Measurements from ENCODE around the gene FMN1. TPM values are rescaled to one million over a fixed set of nuclear protein-coding genes. Genes with fewer than 3 reads are reported as not detected.

The FMN1 gene
- total RNA-seq, 1 experiment from 2014 or later, result 0.37 TPM

DNA sequence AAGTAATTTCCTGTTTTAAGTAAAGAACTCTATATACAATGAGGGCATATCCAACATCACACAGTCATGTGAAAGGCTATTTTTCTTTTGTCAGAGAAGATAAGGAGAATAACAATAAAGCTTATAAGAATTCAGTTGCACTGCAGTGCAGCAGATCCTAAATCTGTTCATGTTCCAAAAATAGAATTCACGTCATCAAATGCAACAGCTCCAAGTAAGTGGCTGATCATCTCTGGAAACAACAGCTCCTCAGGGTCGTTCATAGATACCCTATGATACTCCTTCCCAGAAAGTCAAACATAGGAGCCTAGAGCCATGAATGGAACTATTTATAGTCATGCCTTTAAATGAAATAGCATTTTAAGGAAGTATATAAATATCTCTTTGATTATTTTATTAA is 100.2 kb downstream of the FMN1 start:
- H3K4me1 ChIP-seq (ENCODE audit: insufficient read depth, low read length, poor library complexity, severe bottlenecking), result peaks cover 7% of the 10 kb centered on the region

DNA sequence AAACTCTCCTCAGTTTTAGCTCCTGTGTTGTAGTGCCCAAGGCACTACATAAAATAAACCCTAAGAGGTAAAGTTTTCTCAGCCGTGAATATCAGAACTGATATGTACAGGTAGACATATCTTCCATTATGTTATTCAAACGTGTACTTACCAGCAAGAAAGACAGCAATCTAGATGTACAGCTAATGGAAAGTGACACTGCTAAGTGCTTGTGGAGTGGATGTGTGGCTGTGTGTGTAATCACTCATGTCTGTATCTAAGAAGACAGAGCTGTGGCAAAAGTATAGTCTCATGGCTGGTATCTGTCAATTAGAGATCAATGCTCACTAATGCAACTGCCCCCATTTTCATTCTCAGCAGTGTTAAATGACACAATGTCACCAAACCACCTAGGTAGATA is 101.3 kb downstream of the FMN1 start:
- intact Hi-C loops (cut with micrococcal nuclease; ENCODE audit: unreplicated experiment), result no loop called here
- BruUV-seq (replicated peaks), result no TSS peak

More for the DNA sequence above, 100.2 kb downstream of the FMN1 start:
- no peak for TF ChIP-seq EZH2 (IDR thresholded peaks at IDR 0.05; ENCODE audit: borderline replicate concordance, low read depth, low read length, poor library complexity, severe bottlenecking)
- TF ChIP-seq, protein P1, sequence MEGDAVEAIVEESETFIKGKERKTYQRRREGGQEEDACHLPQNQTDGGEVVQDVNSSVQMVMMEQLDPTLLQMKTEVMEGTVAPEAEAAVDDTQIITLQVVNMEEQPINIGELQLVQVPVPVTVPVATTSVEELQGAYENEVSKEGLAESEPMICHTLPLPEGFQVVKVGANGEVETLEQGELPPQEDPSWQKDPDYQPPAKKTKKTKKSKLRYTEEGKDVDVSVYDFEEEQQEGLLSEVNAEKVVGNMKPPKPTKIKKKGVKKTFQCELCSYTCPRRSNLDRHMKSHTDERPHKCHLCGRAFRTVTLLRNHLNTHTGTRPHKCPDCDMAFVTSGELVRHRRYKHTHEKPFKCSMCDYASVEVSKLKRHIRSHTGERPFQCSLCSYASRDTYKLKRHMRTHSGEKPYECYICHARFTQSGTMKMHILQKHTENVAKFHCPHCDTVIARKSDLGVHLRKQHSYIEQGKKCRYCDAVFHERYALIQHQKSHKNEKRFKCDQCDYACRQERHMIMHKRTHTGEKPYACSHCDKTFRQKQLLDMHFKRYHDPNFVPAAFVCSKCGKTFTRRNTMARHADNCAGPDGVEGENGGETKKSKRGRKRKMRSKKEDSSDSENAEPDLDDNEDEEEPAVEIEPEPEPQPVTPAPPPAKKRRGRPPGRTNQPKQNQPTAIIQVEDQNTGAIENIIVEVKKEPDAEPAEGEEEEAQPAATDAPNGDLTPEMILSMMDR (conservative IDR thresholded peaks at IDR 0.05; ENCODE audit: low read depth, low read length), result no peak
- intact Hi-C loops (cut with micrococcal nuclease; ENCODE audit: unreplicated experiment), result no loop called here
- DNase-seq (ENCODE audit: low spot score), result no peak
- ChIA-PET CTCF (no interaction called here), POLR2A (ENCODE audit: low non-redundant PET) (no interaction called here)
- Histone ChIP-seq H3K27ac (ENCODE audit: low read depth, low read length, poor library complexity, severe bottlenecking) (no peak overlapping the region), H3K9me3 (ENCODE audit: low read depth, low read length, poor library complexity, severe bottlenecking) (no peaks in the 10 kb centered on the region), H3K36me3 (ENCODE audit: insufficient read depth, low read length, poor library complexity, severe bottlenecking) (no peaks in the 10 kb centered on the region), H3K4me3 (ENCODE audit: low read depth, low read length, poor library complexity, severe bottlenecking) (no peak overlapping the region), H3K27me3 (replicated peaks; ENCODE audit: insufficient read depth, low read depth, low read length, poor library complexity) (peaks cover 17% of the 10 kb centered on the region)
- BruUV-seq (replicated peaks), result no TSS peak

DNA sequence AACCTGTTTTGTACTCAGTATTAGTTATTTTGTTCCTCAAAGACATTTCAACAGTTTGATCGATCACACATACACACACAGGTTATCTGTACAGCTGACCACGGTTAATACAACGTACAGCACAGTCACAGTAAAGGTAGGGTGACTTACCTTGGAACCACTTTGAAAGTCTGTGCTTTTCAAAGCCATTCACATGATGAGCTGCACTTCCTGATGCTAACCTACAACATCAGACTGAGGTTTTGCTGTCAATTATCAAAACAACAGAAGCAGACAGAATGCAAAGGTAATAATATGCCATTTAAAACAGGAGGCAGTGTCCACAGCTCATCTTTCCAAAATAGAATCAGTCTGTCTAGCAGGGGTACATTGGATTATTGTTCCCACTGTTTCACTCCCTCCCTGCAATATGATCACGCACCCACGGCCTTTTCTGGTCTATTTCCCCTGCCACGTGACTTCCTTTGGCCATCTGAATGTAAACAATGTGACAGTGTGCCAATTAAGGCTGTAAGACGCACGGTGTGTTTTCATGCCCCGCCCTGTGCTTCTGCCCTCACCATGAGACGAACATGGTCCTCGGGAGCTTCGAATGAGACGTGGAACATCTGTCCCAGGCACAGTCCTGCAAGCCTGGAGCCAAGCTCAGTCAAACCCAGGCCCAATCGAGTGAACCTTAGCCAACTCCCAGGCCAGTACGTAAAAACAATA is 102.4 kb downstream of the FMN1 start:
- H3K9me3 ChIP-seq (ENCODE audit: low read depth, low read length, poor library complexity, severe bottlenecking), result no peaks in the 10 kb centered on the region
- TF ChIP-seq EZH2 (IDR thresholded peaks at IDR 0.05; ENCODE audit: borderline replicate concordance, low read depth, low read length, poor library complexity, severe bottlenecking), result no peak
- TF ChIP-seq, protein P1 (conservative IDR thresholded peaks at IDR 0.05; ENCODE audit: low read depth, low read length), result no peak
- DNase-seq (ENCODE audit: low spot score), result no peak
- no peak overlapping the region for H3K4me3 ChIP-seq (ENCODE audit: low read depth, low read length, poor library complexity, severe bottlenecking)
- intact Hi-C loops (cut with micrococcal nuclease; ENCODE audit: unreplicated experiment), result no loop called here
- ChIA-PET POLR2A (ENCODE audit: low non-redundant PET) (no interaction called here), CTCF (no interaction called here)
- BruUV-seq (replicated peaks), result no TSS peak
- H3K36me3 ChIP-seq (ENCODE audit: insufficient read depth, low read length, poor library complexity, severe bottlenecking), result no peaks in the 10 kb centered on the region
- peaks cover 12% of the 10 kb centered on the region for H3K27me3 ChIP-seq (replicated peaks; ENCODE audit: insufficient read depth, low read depth, low read length, poor library complexity)
- peaks cover 7% of the 10 kb centered on the region for H3K4me1 ChIP-seq (ENCODE audit: insufficient read depth, low read length, poor library complexity, severe bottlenecking)
- no peak overlapping the region for H3K27ac ChIP-seq (ENCODE audit: low read depth, low read length, poor library complexity, severe bottlenecking)

More for the DNA sequence above, 101.3 kb downstream of the FMN1 start:
- peaks cover 16% of the 10 kb centered on the region for H3K27me3 ChIP-seq (replicated peaks; ENCODE audit: insufficient read depth, low read depth, low read length, poor library complexity)
- no peak for DNase-seq (ENCODE audit: low spot score)
- H3K4me3 ChIP-seq (ENCODE audit: low read depth, low read length, poor library complexity, severe bottlenecking), result no peak overlapping the region
- POLR2A ChIA-PET (ENCODE audit: low non-redundant PET), result no interaction called here
- TF ChIP-seq, protein P1 (conservative IDR thresholded peaks at IDR 0.05; ENCODE audit: low read depth, low read length), result no peak
- no peak for TF ChIP-seq EZH2 (IDR thresholded peaks at IDR 0.05; ENCODE audit: borderline replicate concordance, low read depth, low read length, poor library complexity, severe bottlenecking)
- CTCF ChIA-PET, result no interaction called here
- no peaks in the 10 kb centered on the region for H3K36me3 ChIP-seq (ENCODE audit: insufficient read depth, low read length, poor library complexity, severe bottlenecking)
- H3K27ac ChIP-seq (ENCODE audit: low read depth, low read length, poor library complexity, severe bottlenecking), result no peak overlapping the region
- peaks cover 7% of the 10 kb centered on the region for H3K4me1 ChIP-seq (ENCODE audit: insufficient read depth, low read length, poor library complexity, severe bottlenecking)
- H3K9me3 ChIP-seq (ENCODE audit: low read depth, low read length, poor library complexity, severe bottlenecking), result no peaks in the 10 kb centered on the region

Measured in A673 (cell line).